GM10266 (cell line): ENCODE measurements around the gene GPR12.

Experiments used
- DNase-seq: peaks from one replicate; pipeline ENCODE4 v3.0.0; 2012; ENCODE audit errors: extremely low spot score
- CTCF ChIP-seq: IDR thresholded peaks from 2 replicates; pipeline ENCODE4 v1.5.1; 2012; ENCODE audit warnings: mild to moderate bottlenecking, low read depth; ENCODE audit not compliant: control insufficient read depth, insufficient read depth; ENCODE audit errors: missing control alignments

The GPR12 gene

DNA sequence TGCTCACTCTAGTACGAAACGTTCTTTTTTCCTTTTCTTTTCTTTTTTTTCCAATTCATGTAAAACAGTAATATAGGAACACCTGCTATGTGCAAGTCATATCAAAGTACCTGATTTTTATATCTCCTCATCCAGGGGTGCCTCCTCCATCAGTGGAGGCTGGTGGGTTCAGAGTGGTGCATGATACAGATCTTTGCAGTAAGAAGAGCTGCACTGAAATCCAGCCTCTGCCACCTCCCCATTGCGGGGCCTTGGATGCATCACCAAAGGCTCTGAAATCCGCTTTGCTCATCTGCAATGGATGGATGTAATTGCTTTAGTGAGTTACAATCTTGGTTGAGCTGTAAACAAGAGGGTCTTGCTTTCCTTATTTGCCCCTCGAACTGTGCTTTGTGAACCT lies 38.3 kb downstream of the GPR12 start:
- DNase-seq, result no peak
- TF ChIP-seq CTCF, result no peak

GRCh38 chr13:26721251-26722121 lies 39.1 kb downstream of the GPR12 start:
- TF ChIP-seq CTCF, result no peak

DNA sequence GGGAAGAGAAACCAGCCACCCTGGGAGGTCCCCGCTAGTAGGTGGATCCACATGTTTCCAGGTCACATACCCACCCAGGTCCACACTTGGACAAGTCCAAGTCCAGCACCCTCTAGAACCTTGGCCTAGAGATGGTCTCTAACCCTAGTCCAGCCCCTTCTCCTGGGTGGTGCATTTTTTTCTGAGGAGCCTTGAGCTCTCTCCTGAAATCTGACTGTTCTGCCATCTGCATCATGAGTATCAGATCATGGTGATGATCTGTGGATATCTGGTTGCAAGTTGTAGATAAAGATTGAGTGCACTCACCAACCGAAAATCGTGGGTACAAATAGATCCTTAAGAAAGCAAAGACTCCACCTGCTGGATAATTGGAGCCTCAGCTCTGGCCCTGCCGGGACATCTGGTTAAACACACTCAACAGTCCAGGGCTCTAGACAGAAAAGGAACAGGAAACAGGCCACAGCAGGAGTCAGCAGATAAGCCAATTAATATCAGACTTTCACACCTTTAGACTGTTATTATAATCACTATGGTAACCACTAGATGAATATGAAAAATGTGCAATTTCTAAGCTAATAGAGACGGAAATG lies 41.1 kb downstream of the GPR12 start:
- no peak for DNase-seq

More at GRCh38 chr13:26721251-26722121, 39.1 kb downstream of the GPR12 start:
- DNase-seq, result peak; percentile 24

DNA sequence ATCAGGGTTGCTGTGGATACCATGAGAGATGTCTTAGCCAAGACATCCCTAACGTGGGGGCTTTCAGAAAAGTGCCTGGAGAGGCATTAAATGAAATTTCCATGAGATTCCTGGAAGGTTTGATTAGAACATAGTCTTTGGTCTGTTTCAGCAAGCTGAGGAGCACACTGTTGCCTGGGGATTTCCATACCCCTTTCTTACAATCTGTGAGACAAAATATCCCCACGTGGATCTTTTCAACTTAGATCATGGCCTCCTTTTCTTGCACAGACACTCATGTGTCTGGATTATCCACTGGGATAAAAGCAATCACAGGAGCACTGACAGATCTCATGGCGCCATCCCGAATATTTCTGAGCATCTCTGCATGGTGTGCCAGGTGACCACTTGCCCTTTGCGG lies 41.7 kb downstream of the GPR12 start:
- DNase-seq, result no peak
- no peak for TF ChIP-seq CTCF

More for the DNA sequence above, 41.1 kb downstream of the GPR12 start:
- no peak for TF ChIP-seq CTCF

DNA sequence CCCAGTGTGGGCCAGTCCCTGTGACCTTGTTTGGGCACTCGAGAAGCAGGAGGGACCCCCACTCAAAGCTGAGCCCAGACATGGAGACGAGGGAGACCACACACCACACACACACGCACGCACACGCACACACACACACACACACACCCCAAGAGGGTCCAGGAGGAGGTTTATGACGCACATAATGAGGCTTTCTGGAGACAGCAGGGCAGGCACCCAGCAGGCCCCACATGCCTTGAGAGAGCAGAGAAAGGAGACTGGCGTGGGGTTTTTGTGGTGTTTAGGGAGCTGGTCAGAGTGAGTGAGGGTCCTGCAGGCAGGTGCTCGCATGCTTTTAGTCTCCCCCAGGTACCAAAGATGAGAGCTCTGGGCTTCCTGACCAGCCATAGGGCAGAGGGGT lies 42.4 kb downstream of the GPR12 start:
- no peak for DNase-seq
- TF ChIP-seq CTCF, result no peak

- no peak for DNase-seq
- TF ChIP-seq CTCF, result no peak
Observed at GRCh38 chr13:26716984-26717383, 43.6 kb downstream of the GPR12 start.

DNA sequence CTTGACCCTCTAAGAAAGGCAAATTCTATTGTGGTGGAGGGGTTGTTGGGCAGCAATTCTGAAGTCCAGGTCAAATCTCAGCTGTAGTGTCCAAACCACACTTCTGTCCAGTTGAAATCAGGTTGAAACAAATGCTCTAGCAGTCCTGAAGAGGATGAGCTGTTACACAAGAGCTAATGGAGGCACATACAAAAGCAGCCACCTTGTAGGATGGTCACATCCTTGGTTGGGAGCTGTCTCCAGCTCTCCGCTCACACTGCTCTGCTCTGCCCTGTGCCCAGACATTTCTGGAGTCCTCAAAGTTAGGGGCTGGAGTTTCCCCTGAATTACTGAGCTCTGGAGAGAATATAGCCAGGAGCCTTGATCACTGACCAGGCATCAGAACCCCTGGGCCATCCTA lies 47.2 kb downstream of the GPR12 start:
- no peak for DNase-seq
- TF ChIP-seq CTCF, result no peak
